ENCODE data around the gene ZRSR2. TPM values are rescaled to one million over a fixed set of nuclear protein-coding genes. Genes with fewer than 3 reads are reported as not detected.

The ZRSR2 gene
- total RNA-seq, 1 donor from 2014 or later, result 19.3 TPM

- Mint-ChIP-seq H3K9me3 (ENCODE audit: low read depth) (no peaks in the 10 kb centered on the region), H3K4me1 (ENCODE audit: low read depth) (no peaks in the 10 kb centered on the region), H3K36me3 (ENCODE audit: insufficient read depth) (peaks cover 33% of the 10 kb centered on the region), H3K27ac (no peak overlapping the region), H3K4me3 (ENCODE audit: low read depth) (no peak overlapping the region), H3K27me3 (no peaks in the 10 kb centered on the region)
- DNase-seq (ENCODE audit: low spot score, unreplicated experiment), result no peak
- no peak for TF ChIP-seq CTCF (IDR thresholded peaks at IDR 0.05; ENCODE audit: unreplicated experiment)
These were observed 51.7 kb downstream of the ZRSR2 start for GRCh38 chrX:15841853-15842516.

GRCh38 chrX:15843960-15844359 lies 53.7 kb downstream of the ZRSR2 start:
- Mint-ChIP-seq H3K36me3 (ENCODE audit: insufficient read depth) (peaks cover 28% of the 10 kb centered on the region), H3K4me3 (ENCODE audit: low read depth) (no peak overlapping the region), H3K9me3 (ENCODE audit: low read depth) (no peaks in the 10 kb centered on the region), H3K4me1 (ENCODE audit: low read depth) (peaks cover 13% of the 10 kb centered on the region), H3K27ac (no peak overlapping the region), H3K27me3 (no peaks in the 10 kb centered on the region)
- no peak for TF ChIP-seq CTCF (IDR thresholded peaks at IDR 0.05; ENCODE audit: unreplicated experiment)
- DNase-seq (ENCODE audit: low spot score, unreplicated experiment), result no peak

GRCh38 chrX:15848576-15848975 lies 58.3 kb downstream of the ZRSR2 start:
- TF ChIP-seq CTCF (IDR thresholded peaks at IDR 0.05; ENCODE audit: unreplicated experiment), result no peak
- Mint-ChIP-seq H3K9me3 (ENCODE audit: low read depth) (no peaks in the 10 kb centered on the region), H3K4me3 (ENCODE audit: low read depth) (no peak overlapping the region), H3K27me3 (no peaks in the 10 kb centered on the region), H3K4me1 (ENCODE audit: low read depth) (peaks cover 33% of the 10 kb centered on the region), H3K36me3 (ENCODE audit: insufficient read depth) (peaks cover 31% of the 10 kb centered on the region), H3K27ac (no peak overlapping the region)
- DNase-seq (ENCODE audit: low spot score, unreplicated experiment), result no peak

GRCh38 chrX:15849555-15849954 lies 59.3 kb downstream of the ZRSR2 start:
- Mint-ChIP-seq H3K4me3 (ENCODE audit: low read depth) (no peak overlapping the region), H3K36me3 (ENCODE audit: insufficient read depth) (peaks cover 23% of the 10 kb centered on the region), H3K9me3 (ENCODE audit: low read depth) (no peaks in the 10 kb centered on the region), H3K27me3 (no peaks in the 10 kb centered on the region), H3K27ac (peak overlapping the region; percentile 1), H3K4me1 (ENCODE audit: low read depth) (peaks cover 34% of the 10 kb centered on the region)
- peak; percentile 48 for TF ChIP-seq CTCF (IDR thresholded peaks at IDR 0.05; ENCODE audit: unreplicated experiment)
- no peak for DNase-seq (ENCODE audit: low spot score, unreplicated experiment)

- Mint-ChIP-seq H3K27ac (peak overlapping the region; percentile 3), H3K4me3 (ENCODE audit: low read depth) (peak overlapping the region; percentile 84), H3K36me3 (ENCODE audit: insufficient read depth) (peaks cover 11% of the 10 kb centered on the region), H3K27me3 (peaks cover 5% of the 10 kb centered on the region), H3K4me1 (ENCODE audit: low read depth) (peaks cover 31% of the 10 kb centered on the region), H3K9me3 (ENCODE audit: low read depth) (no peaks in the 10 kb centered on the region)
- TF ChIP-seq CTCF (IDR thresholded peaks at IDR 0.05; ENCODE audit: unreplicated experiment), result no peak
- DNase-seq (ENCODE audit: low spot score, unreplicated experiment), result no peak
These were observed 63.3 kb downstream of the ZRSR2 start for GRCh38 chrX:15853586-15854079.
